NCI-H1048 (cell line): ENCODE data around the gene TEX264.
"Not testable (repeated sequence)": the region's sequence is repeated elsewhere in the genome, so short reads cannot be mapped to it uniquely, and the experiment has no call there.

Experiments
- DNase-seq: peaks from one replicate; lab custom pipeline; 2025; lab: John Stamatoyannopoulos, UW

The TEX264 gene, protein sequence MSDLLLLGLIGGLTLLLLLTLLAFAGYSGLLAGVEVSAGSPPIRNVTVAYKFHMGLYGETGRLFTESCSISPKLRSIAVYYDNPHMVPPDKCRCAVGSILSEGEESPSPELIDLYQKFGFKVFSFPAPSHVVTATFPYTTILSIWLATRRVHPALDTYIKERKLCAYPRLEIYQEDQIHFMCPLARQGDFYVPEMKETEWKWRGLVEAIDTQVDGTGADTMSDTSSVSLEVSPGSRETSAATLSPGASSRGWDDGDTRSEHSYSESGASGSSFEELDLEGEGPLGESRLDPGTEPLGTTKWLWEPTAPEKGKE

DNA sequence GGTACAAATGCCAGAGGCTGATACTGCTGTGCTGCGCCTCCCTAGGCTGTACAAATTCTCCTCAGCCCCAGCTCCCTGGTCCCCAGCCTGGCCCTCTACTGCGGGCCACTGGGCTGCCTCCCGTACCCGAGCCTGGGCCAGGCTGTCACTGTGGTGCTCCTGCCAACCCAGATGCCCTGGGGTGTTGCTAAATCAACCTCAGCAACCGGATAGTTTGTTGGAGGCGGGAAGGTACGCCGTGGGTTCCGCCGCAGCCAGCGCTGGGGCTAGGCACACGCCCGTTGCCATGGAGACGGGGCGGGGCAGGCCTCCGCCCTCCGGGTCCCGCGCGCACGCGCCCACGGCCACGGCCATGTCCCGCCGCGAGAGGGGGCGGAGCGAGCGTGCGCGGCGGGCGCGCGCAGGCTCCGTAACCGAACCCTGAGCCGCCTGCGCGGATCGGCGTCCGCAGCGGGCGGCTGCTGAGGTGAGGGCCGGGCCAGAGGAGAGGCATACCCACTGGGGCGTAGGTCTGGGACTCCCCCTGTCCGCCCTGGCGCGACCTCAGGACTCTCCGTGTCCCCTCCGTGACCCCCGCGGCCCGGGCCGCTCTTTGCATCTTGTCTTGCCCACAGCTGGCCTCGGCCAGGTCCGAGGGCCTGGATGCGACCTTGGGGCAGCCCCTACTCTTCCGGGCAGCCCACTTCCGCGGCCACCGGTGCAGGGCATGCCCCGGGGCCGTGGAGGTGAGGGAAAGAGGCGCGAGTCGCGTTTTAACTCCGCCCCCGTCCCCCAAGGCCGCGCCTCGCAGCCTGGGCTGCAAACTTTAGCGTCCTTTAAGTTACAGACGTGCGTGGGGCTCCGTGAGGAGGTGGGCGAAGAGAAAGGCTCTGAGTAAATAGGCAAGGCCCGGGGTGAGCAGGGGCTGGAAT, at the start of gene TEX264:
Gene TEX264 (plus strand): TSS at position 430 of the 911 bp plus-strand sequence. CDS start 3,053 bp downstream, outside the sequence.
- peak; percentile 77 for DNase-seq

DNA sequence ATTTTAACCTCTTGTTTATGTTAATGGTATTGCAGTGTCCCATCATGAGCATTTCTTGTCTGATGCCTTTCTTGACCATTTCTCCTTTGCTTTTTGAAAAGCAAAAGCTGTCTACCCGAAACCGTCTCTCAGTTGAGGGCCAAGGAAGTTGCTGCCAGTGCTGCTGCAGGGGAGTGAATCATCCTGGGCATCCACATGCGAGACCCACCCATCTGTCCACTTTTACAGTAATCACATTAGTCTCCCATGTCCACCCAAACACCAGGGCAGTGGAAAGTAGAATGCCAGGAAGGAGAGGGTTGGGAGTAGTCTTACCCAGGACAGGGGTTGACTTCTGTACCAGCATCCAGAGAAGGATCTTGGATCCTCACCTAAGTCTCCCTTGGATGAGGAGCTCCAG, 48.6 kb upstream of the TEX264 start:
- no peak for DNase-seq

DNA sequence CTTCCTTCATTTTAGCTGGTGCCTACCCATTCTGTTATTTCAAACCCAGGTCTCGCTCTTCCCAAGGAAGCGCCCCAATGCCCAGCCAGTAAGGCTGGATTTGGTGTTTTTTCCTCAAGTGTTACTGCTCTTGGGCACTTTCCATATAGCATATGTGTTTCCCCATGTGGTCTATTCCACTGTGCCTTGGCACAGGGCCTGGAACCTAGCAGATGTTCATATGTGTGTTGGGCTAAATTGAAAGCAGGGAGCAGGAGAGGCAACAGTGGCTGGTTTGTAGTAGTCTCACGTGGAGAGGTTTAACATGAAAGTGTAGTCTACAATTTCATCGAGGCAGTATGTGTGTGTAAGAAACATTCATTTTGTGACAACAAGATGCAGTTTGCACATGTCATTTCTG, 48.2 kb upstream of the TEX264 start:
- DNase-seq = no peak

DNA sequence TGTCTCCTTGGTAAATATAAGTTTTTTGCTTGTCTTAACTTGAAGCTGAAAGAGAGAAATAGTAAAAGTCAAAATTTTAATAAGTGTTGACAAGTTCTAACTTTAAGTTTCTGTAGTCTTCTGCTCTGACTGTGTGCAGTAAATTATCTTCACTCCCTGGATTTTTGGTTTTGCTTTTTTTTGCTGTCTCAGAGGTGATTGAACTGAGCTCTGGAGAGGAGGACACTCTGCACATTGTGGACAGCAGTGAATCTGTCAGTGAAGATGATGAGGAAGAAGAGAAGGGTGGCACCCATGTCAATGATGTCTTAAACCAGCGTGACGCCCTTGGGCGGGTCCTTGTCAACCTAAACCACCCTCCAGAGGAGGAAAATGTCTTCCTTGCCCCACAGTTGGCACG, 40.5 kb upstream of the TEX264 start:
- no peak for DNase-seq

DNA sequence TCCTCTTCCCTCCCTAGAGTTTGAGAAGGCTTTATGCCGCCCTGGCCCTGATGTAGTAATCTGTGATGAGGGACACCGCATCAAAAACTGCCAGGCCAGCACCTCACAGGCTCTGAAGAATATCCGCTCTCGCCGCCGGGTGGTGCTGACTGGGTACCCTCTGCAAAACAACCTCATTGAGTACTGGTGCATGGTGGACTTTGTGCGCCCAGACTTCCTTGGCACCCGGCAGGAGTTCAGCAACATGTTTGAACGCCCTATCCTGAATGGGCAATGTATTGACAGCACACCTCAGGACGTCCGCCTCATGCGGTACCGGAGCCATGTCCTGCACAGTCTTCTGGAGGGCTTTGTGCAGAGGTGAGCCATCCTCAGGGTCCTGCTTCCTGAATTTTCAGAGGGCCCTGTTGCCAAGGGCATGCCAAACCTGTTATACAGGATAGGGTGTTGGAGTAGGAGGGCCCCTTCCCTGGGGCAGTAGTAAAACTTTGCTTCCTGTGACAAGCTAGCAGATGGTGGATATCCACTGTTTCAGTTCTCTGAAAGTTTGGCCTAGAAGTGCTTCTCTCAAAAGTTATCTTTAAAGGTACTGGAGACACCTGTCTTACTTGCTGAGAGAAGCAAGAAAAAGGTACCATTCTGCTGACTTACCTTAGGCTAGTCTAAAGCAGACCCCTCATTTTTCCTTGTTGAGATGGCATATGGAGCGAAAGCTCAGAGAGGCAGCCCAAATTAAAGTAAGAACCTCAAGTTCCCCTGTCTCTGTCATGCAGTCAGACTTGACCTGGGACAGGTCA, 33.7 kb upstream of the TEX264 start:
- DNase-seq = no peak

DNA sequence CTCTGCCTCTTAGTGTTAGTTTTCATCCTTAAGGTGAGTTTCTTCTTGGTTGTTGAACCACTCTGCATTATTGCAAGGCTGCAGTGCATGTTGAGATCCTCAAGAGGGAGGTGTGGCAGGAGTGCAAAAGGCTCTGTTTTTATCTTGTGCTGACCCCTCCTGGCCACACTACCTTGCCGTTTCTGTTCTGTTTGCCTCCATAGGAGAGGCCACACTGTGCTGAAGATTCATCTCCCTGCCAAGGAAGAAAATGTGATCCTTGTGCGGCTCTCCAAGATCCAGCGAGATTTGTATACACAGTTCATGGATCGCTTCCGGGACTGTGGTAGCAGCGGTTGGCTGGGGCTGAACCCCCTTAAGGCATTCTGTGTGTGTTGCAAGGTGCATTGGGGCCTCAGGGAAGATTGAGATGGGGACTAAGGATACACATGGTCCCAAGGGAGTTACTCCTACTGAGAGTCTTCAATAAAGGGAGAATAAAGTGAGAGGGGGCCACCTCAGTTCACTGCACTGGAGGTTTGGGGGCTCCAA, 33.0 kb upstream of the TEX264 start:
- no peak for DNase-seq

DNA sequence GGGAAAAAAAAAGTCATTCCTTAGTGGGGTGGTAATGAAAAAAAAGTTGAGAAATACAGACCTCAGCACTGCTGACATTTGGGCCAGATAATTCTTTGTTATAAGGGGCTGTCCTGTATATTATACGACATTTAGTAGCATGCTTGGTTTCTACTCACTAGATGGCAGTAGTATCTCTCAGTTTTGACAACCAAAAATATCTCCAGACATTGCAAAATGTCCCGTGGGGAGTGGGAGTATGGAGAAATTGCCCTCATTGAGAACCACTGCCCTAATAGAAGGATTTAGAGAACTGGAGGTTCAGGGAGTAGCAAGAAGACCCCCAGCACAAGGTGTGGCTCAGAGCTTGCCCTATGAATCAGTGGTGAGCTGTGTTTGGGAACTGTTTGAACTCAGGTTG, 28.6 kb upstream of the TEX264 start:
- DNase-seq = no peak

DNA sequence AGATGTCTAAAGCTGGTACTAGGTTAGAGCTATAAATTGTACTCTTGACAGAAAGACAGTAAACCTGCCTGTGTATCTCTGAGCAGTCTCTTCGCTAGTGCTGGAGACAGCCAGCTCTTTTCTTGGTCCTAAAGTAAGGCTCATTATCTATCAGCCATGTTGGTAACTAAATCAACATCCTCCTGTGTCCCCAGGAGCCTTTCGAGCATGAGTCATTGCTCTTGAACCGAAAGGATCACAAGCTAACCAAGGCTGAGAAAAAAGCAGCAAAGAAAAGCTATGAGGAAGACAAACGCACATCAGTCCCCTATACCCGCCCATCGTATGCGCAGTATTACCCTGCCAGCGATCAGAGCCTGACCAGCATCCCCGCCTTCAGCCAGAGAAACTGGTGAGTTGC, 25.0 kb upstream of the TEX264 start:
- no peak for DNase-seq

DNA sequence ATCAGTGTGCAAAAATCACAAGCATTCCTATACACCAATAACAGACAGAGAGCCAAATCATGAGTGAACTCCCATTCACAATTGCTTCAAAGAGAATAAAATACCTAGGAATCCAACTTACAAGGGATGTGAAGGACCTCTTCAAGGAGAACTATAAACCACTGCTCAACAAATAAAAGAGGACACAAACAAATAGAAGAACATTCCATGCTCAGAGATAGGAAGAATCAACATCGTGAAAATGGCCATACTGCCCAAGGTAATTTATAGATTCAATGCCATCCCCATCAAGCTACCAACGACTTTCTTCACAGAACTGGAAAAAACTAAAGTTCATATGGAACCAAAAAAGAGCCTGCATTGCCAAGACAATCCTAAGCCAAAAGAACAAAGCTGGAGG, 18.9 kb upstream of the TEX264 start:
- not testable (repeated sequence) for DNase-seq

DNA sequence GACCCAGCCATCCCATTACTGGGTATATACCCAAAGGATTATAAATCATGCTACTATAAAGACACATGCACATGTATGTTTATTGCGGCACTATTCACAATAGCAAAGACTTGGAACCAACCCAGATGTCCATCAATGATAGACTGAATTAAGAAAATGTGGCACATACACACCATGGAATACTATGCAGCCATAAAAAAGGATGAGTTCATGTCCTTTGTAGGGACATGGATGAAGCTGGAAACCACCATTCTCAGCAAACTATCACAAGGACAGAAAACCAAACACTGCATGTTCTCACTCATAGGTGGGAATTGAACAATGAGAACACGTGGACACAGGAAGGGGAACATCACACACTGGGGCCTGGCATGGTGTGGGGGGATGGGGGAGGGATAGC, 17.6 kb upstream of the TEX264 start:
- DNase-seq = not testable (repeated sequence)

DNA sequence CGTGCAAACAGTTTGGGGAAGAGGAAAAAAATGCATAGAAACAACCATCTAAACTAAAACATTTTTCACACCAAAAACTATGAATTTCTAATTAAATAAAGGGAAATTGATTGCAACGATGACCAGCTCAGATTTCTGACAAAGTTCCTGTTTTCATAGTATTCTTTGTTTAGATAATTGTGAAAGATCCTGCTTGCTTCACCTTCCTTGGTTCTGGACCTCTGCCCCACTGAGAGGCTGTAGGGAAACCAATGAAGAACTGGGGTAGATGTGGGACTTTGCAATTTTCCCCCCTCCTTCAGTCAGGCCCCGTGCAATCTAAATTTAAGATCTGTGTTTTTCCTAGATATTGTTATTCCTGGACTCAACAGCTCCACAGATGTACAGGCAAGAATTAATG, 13.8 kb upstream of the TEX264 start:
- DNase-seq = no peak

DNA sequence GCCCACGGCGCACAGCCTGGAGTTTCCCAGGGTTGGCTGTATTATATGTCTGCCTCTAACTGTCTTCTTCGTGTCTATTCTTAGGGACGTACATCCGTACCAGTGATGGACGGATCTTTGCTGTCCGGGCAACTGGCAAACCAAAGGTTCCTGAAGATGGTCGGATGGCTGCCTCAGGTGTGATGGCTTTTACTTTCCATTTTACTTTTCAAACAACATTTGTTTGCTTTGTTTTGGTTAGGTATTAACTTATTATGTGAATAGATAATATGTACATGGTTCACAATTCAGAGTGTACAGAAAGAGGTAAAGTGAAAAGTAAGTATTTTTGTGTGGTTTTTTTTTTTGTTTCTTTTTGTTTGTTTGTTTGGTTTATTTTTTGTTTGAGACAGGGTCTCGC, 11.1 kb upstream of the TEX264 start:
- DNase-seq = no peak

DNA sequence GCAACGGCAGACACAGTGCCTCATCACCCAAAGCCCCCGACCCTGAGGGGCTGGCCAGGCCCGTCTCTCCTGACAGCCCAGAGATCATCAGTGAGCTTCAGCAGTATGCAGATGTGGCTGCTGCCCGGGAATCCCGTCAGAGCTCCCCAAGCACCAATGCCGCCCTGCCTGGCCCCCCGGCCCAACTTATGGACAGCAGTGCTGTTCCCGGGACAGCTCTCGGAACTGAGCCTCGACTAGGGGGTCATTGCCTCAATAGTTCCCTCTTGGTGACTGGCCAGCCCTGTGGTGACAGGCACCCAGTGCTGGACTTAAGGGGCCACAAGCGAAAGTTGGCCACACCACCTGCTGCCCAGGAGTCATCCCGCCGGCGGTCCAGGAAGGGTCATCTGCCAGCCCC, 8.6 kb upstream of the TEX264 start:
- DNase-seq = no peak

DNA sequence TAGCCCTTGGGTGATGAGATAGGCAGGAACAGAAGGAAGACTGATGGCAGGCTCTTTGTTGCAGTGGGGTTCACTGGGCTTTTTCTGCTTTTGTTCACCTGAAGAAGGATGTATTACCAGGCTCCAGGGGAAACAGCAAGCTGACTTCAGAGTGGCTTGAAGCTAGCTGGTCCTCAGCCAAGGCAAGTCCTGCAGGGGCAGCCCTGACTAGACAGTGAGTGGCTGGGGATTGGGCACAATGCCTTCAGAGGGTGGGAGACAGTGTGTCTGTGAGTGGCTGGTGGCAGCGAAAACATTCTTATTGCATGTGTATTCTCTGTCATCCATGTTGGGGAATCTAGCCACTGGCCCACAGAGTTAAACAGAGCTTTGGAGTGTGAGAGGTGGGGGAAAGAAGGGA, 2.3 kb upstream of the TEX264 start:
- no peak for DNase-seq

DNA sequence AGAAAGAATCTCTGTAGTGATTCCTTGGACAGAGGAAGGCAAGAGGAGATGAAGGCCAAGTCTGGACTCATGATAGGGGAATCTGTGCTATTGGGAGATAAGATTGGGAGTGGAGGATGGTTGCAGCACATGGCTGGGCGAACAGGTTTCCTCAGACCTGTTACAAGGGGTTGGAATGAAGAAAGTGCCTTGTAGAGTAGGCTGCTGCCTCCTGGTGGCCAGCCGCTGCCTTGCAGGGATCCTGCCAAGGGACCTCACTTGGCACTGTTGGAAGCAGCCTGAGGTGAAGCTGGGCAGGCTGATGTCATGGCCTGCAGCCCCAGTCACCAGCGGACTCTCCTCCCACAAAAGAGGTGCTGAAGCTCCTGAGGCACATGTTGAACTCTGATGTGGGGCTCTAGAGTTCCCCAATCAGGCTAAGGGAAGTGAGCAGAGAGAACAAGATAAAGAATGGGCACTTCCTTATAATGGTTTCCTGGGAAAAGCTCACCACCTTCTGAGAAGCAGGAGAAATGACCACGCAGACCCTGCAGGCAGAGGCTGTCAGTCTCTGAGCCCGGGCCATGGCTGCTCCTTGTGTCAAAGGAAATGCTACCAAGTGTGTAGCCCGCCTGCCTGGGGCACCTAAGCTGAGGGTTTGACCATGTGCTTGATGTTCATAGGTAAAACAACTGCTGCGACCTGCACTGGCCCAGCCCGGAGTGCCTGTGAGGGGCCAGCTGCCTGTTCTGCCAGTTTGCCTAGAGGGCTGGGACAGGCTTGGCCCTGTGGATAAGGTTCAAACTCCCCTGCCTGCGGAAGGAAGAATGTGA, 1.6 kb upstream of the TEX264 start:
- peak; percentile 69 for DNase-seq

DNA sequence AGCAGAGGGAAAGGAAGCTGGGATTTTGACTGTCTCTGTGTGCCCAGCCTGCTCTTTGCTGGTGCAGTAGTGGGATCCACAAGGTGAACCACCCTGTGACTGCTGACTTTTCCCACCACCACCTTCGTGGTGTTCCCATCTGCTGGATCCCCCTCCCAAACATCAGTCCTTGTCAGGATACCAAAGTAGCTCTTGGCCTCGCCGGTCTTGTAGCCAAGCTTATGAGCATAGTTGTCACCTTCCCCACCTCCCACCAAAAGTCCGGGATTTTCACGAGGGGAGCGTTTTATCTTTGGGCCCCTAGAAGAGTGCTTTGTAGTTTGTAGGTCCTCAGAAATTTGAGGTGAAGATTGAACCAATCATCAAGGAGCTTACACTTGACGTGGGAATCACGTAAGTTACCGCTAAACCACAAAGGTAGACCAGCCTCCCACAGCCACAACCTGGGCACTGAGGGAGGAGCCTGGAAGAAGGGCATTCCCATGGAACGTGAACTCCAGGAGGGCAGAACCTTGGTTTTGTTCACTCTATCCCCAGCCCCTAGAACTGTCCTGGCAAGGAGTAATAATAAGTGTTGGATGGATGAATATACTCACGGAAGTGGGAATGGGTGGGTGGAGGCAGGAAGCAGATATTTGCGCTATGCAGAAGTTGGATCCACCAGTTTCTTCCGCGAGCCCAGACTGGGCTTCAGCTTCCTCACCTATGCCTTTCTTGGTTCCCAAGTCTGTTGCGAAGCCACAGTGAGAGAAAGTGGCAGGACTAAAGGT, 814 bp upstream of the TEX264 start:
- no peak for DNase-seq

DNA sequence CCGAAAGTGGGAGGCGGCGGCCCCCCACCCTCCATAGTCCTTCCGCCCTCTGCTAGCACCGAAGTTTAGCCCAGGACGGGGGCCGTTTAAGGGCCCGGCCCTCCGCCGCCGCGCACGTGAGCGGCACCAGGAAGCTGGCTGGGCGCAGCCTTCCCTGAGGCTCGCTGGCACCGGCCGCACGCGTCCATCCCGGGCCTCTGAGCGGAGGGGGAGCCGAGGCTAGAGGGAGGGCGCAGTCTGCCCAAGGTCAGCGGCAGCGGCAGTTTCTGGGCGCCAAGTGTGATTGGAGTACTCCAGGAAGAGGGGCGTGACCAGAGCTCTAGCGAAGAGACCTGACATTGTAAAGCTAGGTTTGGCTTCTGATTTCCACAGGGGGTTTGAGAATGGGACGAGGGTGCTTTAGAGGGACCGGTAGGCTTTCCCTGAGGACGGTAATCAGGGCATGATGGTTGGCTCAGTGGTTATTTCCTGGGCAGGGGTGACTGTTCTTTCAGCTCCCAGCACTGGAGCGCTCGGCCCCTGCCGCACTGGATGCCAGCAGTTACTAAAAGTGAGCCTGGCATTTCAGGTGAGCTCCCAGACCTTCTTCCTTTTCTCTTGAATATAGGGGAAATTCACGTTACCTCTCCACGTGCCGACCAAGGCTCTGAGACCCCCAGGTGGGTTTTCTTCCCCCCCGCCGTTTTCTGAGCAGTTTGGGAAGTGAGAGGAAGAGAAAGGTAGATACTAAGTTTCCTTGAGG, 853 bp downstream of the TEX264 start:
- no peak for DNase-seq

DNA sequence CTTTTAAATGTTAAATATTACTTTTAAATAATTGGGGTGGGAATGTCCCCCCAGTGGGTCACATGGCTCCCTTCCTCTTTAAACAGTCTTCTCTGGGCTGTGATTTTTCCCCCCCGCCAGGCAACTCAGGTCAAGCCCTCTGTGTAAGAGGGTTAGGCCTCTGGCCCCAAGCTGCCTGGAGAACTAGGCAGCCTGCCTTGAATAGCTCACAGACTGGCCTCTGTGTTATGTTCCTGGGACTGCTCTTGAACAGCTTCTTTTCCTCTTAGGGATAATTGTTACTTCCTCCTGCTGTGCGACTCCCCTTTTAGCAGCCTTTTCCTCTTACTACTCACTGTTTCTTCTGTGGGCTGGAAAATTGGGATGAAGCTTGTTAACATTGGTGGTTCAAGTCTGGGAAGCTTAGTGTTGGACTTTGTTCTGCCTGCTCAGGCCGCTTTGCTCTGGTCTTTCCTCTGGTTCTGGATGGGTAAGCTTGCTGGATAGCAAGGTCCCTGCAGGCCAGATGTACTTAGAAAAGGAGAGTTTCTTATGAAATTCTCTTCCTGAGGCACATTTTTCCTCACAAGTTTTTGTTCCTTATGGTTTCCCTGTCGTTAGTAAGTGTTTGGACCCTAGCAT, 2.2 kb downstream of the TEX264 start:
- DNase-seq = no peak
